Muscle layer of colon (tissue), 2 donors: ENCODE results near the gene ELOB.

Experiments used
- H3K27ac ChIP-seq: one replicate; pipeline ENCODE4 v1.7.0; 2013; ENCODE audit warnings: low read depth, mild to moderate bottlenecking, low read length, moderate library complexity
- H3K27me3 ChIP-seq, 2 donors: one replicate each; pipeline ENCODE4 v1.7.0; 2013; ENCODE audit warnings: low read length in 2 of 2, mild to moderate bottlenecking in 2 of 2; ENCODE audit not compliant: insufficient read depth in 2 of 2, control insufficient read depth in 1 of 2
- H3K36me3 ChIP-seq: one replicate; pipeline ENCODE4 v1.7.0; 2013; ENCODE audit warnings: mild to moderate bottlenecking, low read length; ENCODE audit not compliant: insufficient read depth
- H3K4me1 ChIP-seq: one replicate; pipeline ENCODE4 v1.7.0; 2013; ENCODE audit warnings: mild to moderate bottlenecking, low read length; ENCODE audit not compliant: insufficient read depth
- H3K4me3 ChIP-seq, 2 donors: one replicate each; pipeline ENCODE4 v1.7.0; 2013; ENCODE audit warnings: low read length in 2 of 2, low read depth in 1 of 2, mild to moderate bottlenecking in 1 of 2, moderate library complexity in 1 of 2
- H3K9ac ChIP-seq: one replicate; pipeline ENCODE4 v1.7.0; 2013; ENCODE audit warnings: low read length
- H3K9me3 ChIP-seq: one replicate; pipeline ENCODE4 v1.7.0; 2013; ENCODE audit warnings: mild to moderate bottlenecking, low read length
- donor health status: abdominal sarcoma.
- donor health status: Adenocarcinoma of cecum.

ELOB gene

GRCh38 chr16:2787406-2787805 lies 10.3 kb upstream of the ELOB start, which contains the start of gene PRSS33:
TSS of gene PRSS33 (minus strand) at chr16:2787560. CDS start at chr16:2786547, 1,013 bp downstream.
- no peaks in the 10 kb centered on the region for H3K36me3 ChIP-seq
- no peaks in the 10 kb centered on the region for H3K4me1 ChIP-seq
- H3K27ac ChIP-seq, result no peak within 1 kb of the TSS
- H3K27me3 ChIP-seq, result peaks cover 34 to 51% of the 10 kb centered on the region in 2 donors
- no peaks in the 10 kb centered on the region for H3K9me3 ChIP-seq
- H3K9ac ChIP-seq, result no peak within 1 kb of the TSS
- H3K4me3 ChIP-seq, result no peak within 1 kb of the TSS

GRCh38 chr16:2786826-2787151 lies 9.7 kb upstream of the ELOB start:
- peaks cover 34 to 51% of the 10 kb centered on the region in 2 donors for H3K27me3 ChIP-seq
- H3K9ac ChIP-seq, result no peak overlapping the region
- no peaks in the 10 kb centered on the region for H3K4me1 ChIP-seq
- no peaks in the 10 kb centered on the region for H3K9me3 ChIP-seq
- no peak overlapping the region for H3K4me3 ChIP-seq
- no peak overlapping the region for H3K27ac ChIP-seq
- no peaks in the 10 kb centered on the region for H3K36me3 ChIP-seq

DNA sequence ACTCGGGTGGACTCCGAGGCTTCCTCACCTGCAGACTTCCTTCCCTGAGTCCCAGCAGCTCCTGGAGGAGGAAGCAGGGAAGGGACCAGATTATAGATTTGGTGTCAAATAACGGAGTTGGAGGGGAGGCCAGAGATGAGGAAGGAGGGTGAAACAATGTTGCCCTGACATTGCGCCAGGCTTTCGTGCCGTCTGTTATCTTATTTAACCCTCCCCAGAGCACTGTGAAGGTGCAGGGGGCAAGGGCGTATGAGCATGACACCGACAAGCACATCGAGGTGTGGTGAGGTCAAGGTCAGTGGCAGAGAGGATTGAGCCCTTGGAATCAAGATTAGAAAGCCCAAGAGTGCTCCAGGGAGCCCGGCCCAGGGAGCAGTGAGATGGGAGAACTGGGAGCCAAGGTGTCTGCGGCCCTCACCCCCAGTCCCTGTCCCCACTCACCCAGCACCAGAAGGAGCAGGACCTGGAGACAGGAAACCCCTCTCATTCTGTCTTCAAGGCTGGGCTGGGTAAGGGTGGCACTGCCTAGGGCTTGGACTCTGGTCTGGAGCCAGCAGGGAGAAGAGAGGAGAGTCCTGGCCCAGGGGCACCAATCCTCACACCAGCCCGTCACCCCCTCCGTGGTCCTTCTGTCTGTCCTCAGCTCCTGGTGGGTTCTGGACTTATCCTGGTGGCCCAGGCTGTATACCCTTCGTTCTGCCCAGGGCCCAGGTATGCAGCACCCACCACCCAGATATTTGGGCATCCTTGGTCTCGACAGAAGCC lies 9.2 kb upstream of the ELOB start:
- no peak overlapping the region for H3K27ac ChIP-seq
- H3K4me1 ChIP-seq, result no peaks in the 10 kb centered on the region
- no peaks in the 10 kb centered on the region for H3K9me3 ChIP-seq
- no peak overlapping the region for H3K4me3 ChIP-seq
- no peak overlapping the region for H3K9ac ChIP-seq
- H3K27me3 ChIP-seq, result peaks cover 34 to 51% of the 10 kb centered on the region in 2 donors
- H3K36me3 ChIP-seq, result no peaks in the 10 kb centered on the region

DNA sequence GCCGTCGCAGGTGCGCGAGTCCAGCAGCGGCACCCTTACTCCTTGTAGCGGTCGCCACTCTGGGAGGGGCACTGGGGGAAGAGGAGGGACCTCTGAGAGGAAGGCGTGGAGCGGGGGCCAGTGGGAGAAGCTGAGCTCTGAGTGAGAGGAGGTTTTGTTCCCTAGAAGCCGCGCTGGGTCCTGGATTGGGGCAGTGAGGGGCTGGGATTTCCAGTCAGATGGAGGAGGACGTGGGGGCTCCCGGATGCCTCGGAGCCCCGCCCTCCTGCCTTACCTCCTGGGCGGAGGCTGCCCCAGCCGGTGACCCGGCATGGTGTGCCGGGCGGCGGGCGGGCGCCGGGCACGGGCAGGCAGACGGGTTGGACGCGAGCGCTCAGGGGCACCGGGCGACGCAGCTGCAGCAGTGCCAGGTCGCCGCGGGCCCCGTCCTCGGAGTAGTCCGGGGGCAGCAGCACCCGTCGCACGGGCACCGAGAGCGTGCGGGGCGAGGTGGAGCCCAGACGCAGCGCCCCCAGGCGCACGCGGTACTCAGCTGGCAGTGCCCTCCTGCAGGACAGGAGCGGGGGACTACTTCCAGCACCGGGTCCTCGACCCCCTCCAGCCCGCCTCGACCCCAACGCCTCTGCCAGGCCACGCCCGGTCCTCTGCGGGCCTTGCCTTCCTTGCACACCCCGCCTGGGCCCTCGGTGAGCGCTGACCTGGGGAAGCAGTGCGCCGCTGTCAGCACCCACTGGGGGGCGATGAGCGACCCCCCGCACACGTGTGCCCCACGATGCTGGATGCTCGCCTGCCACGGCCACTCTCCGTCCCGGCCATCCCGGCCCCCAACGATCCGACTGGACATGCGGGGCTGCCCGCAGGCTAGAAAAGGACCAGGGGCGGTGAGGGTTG lies 8.3 kb upstream of the ELOB start:
- Histone ChIP-seq H3K36me3 (no peaks in the 10 kb centered on the region), H3K9me3 (no peaks in the 10 kb centered on the region), H3K27ac (no peak overlapping the region), H3K27me3 (peaks cover 34 to 42% of the 10 kb centered on the region in 2 donors), H3K9ac (no peak overlapping the region), H3K4me3 (no peak overlapping the region), H3K4me1 (no peaks in the 10 kb centered on the region)

DNA sequence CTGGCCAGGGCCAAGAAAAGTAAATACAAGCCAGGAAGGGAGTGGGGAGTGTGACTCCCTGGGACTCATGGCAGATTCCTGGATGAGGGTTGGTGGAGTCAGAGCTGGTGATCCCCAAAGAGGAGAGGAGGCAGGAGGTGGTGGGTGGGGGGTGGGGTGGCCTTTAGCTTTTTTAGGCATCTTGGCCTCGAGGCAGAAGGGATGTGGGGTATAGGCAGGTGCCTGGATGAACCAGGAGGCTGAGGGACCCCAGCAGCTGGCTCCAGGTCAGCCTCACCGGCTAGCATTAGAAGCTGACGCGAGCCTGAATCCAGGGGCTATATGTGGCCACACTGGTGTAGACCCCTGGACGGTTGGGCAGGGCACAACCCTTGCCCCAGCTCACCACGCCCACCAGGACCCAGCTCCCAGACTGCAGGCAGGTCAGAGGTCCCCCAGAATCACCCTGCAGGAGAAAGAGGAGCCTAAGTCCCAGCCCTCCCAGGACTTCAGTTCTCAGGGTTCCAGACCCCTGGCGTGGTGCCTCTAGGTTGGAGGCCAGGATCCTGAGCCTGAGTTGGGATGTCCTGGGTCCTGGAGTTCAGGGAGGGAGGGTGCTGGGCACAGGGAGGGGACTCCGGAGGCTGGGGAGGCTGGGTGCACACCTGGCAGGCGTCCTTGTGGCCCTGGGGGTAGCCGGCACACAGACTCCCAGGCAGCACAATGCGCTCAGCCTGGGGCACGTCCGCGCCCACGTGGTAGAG lies 7.4 kb upstream of the ELOB start:
- H3K27ac ChIP-seq, result no peak overlapping the region
- no peaks in the 10 kb centered on the region for H3K9me3 ChIP-seq
- H3K9ac ChIP-seq, result no peak overlapping the region
- no peaks in the 10 kb centered on the region for H3K4me1 ChIP-seq
- peaks cover 34 to 40% of the 10 kb centered on the region in 2 donors for H3K27me3 ChIP-seq
- no peaks in the 10 kb centered on the region for H3K36me3 ChIP-seq
- H3K4me3 ChIP-seq, result no peak overlapping the region

GRCh38 chr16:2783581-2784357 lies 6.7 kb upstream of the ELOB start:
- H3K27ac ChIP-seq, result no peak overlapping the region
- H3K4me1 ChIP-seq, result peaks cover 4% of the 10 kb centered on the region
- peaks cover 34 to 37% of the 10 kb centered on the region in 2 donors for H3K27me3 ChIP-seq
- no peaks in the 10 kb centered on the region for H3K36me3 ChIP-seq
- no peak overlapping the region for H3K9ac ChIP-seq
- H3K4me3 ChIP-seq, result no peak overlapping the region
- H3K9me3 ChIP-seq, result no peaks in the 10 kb centered on the region

DNA sequence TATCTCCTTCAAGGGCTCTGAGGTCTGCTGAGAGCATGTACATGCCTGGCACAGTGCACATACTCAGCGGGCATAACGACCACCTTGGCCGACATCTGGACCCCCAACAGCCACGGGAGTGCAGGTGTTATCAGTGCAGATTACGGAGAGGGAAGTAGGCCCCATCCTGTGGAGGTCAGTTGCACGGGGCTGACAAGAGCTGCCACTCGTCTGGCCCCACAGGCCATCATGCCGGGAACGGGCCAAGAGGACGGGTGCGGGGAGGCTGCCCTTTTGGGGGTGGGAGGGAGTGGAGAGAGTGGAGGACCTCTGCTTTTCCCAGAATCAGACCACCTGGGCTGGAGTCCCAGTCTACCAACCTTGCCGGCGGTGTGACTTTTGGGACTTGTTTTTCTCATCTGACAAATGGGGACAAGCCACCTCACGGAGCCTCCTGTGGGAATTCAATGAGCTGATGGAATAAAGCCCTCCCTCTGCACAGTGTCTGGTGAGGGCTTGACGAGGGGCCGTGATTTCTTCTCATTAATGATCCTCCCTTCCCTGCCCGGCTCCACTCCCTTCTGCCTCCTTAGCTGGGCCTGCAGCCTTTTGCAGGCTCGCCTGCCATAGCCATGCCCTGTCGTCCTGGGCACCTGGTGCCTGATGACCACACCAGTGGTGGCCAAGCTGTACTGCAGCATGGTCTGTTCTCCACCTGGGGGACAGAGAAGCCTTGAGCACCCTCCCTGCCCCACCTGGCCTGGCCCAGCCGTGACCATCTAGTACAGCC lies 5.7 kb upstream of the ELOB start:
- H3K27ac ChIP-seq, result no peak overlapping the region
- H3K9ac ChIP-seq, result no peak overlapping the region
- peaks cover 11% of the 10 kb centered on the region for H3K4me1 ChIP-seq
- peaks cover 30 to 32% of the 10 kb centered on the region in 2 donors for H3K27me3 ChIP-seq
- H3K9me3 ChIP-seq, result no peaks in the 10 kb centered on the region
- H3K36me3 ChIP-seq, result no peaks in the 10 kb centered on the region
- no peak overlapping the region for H3K4me3 ChIP-seq

GRCh38 chr16:2779978-2780898 lies 3.2 kb upstream of the ELOB start:
- H3K9me3 ChIP-seq, result no peaks in the 10 kb centered on the region
- H3K27me3 ChIP-seq, result peaks cover 8 to 13% of the 10 kb centered on the region in 2 donors
- H3K4me3 ChIP-seq, result no peak overlapping the region
- no peak overlapping the region for H3K27ac ChIP-seq
- H3K36me3 ChIP-seq, result peaks cover 5% of the 10 kb centered on the region
- H3K9ac ChIP-seq, result no peak overlapping the region
- peaks cover 21% of the 10 kb centered on the region for H3K4me1 ChIP-seq

DNA sequence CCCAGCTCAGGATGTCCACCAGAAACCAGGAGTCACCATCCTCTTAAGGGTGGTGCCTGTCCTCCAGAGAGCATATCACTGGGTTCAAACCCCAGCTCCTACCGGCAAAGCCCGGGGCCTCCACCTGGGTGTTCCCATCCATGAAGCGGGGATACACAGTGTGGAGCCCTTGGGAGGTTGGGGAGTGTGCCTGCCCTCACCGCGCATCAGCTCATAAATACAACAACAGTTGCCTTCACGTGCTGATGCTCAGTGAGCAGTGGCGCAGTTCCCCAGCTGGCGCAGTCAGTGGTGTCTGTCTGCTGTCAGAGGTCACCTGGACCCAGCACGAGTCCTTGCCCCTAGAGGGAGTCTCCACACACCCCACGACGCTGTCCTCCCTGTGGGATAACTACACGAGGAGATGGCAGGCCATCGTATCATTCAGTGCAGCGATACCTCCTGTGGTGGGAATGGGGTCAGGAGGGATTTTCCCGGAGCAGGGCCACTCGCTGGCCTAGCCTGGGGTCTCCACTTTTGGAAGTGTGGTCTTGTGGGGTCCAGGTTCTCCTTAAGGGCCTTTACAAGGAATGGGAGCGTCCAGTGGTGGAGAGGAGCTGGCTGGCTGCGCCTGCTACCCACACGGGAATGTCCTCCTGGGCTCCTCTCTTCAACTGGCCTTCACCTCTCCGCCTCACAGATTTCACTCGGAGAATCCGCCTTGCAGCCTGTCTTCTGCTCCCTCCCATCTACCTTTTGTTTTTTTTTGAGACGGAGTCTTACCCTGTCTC lies 2.3 kb upstream of the ELOB start:
- peaks cover 0 to 4% of the 10 kb centered on the region in 2 donors for H3K27me3 ChIP-seq
- peaks cover 14% of the 10 kb centered on the region for H3K36me3 ChIP-seq
- no peaks in the 10 kb centered on the region for H3K9me3 ChIP-seq
- H3K27ac ChIP-seq, result no peak overlapping the region
- H3K4me3 ChIP-seq, result no peak overlapping the region
- H3K9ac ChIP-seq, result no peak overlapping the region
- peaks cover 25% of the 10 kb centered on the region for H3K4me1 ChIP-seq
